IPS DF 19.7 (cell line): ENCODE data around the gene TRAF3.

Source experiments
- DNase-seq: peaks from one replicate; pipeline ENCODE4 v3.0.0-alpha.2; 2013; ENCODE audit warnings: low read depth, low spot score

The TRAF3 gene

GRCh38 chr14:102937331-102938175, 160.3 kb downstream of the TRAF3 start:
- DNase-seq: no peak

- DNase-seq: no peak
Measured at GRCh38 chr14:102938191-102938590, 160.9 kb downstream of the TRAF3 start.

GRCh38 chr14:102939329-102939728, 162.1 kb downstream of the TRAF3 start:
- no peak for DNase-seq

GRCh38 chr14:102939820-102940561, 162.7 kb downstream of the TRAF3 start:
- no peak for DNase-seq

- DNase-seq: no peak
Measured at GRCh38 chr14:102940729-102941362, 163.6 kb downstream of the TRAF3 start.

GRCh38 chr14:102941419-102942011, 164.3 kb downstream of the TRAF3 start:
- DNase-seq: no peak

GRCh38 chr14:102942069-102942468, 164.8 kb downstream of the TRAF3 start:
- no peak for DNase-seq

GRCh38 chr14:102943454-102943853, 166.2 kb downstream of the TRAF3 start:
- DNase-seq: no peak

GRCh38 chr14:102943979-102944378, 166.7 kb downstream of the TRAF3 start:
- no peak for DNase-seq

GRCh38 chr14:102944448-102945330, 167.4 kb downstream of the TRAF3 start:
- DNase-seq: no peak

GRCh38 chr14:102945346-102946130, 168.3 kb downstream of the TRAF3 start:
- DNase-seq: no peak

GRCh38 chr14:102947321-102948103, 170.3 kb downstream of the TRAF3 start:
- DNase-seq: no peak

GRCh38 chr14:102948698-102949061, 171.4 kb downstream of the TRAF3 start:
- no peak for DNase-seq

- no peak for DNase-seq
Measured at GRCh38 chr14:102949062-102949800, 172.0 kb downstream of the TRAF3 start.

- no peak for DNase-seq
Measured at GRCh38 chr14:102949801-102950451, 172.7 kb downstream of the TRAF3 start.

GRCh38 chr14:102951034-102951433, 173.8 kb downstream of the TRAF3 start:
- DNase-seq: no peak

GRCh38 chr14:102951799-102952198, 174.6 kb downstream of the TRAF3 start:
- DNase-seq: no peak

- DNase-seq: no peak
Measured at GRCh38 chr14:102952276-102952675, 175.0 kb downstream of the TRAF3 start.
